ENCODE data around the gene INPP5K.
"Not testable (repeated sequence)": the region's sequence is repeated elsewhere in the genome, so short reads cannot be mapped to it uniquely, and the experiment has no call there.

The INPP5K gene

GRCh38 chr17:1516388-1517161, at the start of gene INPP5K:
INPP5K (minus strand) TSS chr17:1516612; CDS start chr17:1516499, 113 bp downstream.
- DNase-seq, result peak; percentile 97

- no peak for DNase-seq
These were observed 49.5 kb upstream of the INPP5K start for GRCh38 chr17:1565877-1566276.

- DNase-seq, result no peak
These were observed 47.6 kb upstream of the INPP5K start for GRCh38 chr17:1563786-1564613.

- not testable (repeated sequence) for DNase-seq
These were observed 47.0 kb upstream of the INPP5K start for GRCh38 chr17:1563471-1563785.

DNA sequence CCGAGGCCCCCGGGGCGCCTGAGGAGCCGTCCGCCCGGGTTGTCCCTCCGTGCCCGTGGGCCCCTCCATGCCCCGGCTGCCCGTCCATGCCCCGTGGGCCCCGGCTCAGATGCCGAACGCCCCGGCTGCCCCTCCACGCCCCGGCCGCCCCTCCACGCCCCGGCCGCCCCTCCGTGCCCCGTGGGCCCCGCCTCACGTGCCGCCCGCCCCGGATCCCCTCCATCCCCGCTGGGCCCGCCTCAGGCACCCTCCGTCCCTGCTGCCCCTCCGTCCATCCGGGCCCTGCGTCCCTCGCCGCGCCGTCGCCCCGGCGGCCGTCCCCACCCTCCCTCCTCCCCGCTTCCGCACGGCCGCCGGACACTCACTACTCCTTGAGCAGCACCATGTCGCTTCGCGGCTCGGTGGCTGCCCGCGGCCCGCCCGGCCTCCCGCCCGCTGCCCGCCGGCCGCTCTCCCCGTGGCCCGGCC, 45.8 kb upstream of the INPP5K start:
- DNase-seq, result no peak

DNA sequence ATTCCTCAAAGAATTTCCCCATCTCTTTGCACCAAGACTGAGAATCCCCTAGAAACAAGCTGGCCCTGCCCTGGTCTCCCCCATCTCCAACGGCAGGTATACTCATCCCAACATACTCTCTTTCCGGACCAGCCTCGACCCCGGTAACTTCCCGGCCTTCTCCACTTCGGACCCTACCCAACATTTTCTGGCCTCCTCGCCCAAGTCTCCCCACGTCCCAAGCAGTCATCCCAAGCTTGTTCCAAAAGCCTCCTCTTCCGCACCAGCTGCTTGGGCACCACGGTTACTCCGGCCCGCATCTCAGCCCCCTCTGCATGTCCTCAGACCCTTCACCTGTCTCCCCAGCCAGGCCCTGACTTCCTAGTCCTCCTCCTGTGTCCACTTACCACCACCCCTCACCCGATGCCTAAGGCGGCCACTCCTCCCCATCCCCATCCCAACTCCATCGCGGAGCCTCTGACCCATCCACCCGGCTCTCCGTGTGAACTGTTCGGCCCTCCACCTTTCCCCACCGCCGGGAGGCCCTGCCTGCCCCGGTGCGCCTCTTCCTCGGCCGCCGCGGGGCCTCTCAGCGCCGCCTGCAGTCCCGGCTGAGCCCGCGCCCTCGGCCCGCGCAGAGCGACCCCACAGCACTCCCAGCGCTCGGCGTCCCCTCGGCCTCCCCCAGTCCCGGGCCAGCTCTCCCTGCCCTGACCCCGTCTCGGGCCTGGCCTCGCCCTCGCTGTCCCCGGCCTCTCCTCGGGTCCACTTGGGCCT, 45.2 kb upstream of the INPP5K start:
- no peak for DNase-seq

DNA sequence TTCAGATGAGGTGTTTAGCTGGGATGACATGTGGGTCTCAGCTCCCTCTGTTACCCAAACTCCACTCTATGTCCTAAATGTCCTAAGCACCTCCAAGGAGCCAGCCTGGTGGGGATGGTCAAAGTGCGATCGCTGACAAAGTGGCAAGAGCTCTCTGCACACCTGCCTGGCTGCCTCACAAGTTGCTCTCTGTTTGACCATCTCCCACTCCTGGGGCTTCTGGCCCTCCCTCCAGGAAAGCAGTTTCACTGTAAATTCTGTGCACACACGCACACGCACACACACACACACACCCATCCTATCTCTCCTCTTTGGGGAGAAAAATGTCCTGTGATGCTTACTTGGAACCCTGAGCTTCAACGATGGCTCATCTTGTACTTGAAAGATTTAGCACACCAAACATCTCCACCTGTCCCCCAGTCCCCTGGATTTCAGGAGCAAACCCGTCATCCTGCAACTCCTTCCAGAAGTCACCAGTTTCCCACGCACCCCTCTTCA, 44.5 kb upstream of the INPP5K start:
- DNase-seq, result no peak

DNA sequence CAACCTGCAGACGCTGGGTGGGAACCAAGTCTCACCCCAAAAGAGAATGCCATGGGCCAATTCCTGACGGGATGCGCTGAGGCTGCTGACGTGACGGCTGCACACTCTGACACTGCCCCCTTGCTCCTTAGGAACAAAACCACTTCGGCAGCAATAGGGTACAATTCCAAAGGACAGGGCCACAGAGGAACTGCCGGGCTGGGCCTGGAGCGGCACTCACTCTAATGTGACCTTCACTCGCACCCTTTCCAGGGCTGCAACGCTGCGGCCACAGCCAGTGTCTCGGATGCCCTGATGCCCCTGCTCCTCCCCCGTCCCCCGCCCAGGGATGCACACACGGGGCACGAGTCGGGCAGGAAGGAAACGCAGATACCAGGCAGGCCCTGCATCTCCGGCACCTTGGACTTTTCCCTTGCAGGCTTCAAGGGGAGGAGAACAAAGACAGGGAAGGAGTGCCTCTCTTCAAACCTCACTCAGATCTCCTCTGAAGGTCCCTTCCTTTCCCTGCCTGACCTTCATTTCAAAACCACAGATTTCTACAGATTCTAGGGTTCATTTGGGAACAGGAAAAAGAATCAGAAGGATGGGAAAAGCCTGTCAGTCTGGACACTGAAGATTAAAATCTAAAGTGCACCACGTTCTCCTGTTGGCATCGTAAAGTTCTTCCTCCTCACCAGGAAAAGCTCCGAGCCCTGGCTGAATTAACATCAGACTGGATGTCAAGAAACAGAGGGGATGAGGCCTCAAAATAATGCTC, 43.9 kb upstream of the INPP5K start:
- no peak for DNase-seq

DNA sequence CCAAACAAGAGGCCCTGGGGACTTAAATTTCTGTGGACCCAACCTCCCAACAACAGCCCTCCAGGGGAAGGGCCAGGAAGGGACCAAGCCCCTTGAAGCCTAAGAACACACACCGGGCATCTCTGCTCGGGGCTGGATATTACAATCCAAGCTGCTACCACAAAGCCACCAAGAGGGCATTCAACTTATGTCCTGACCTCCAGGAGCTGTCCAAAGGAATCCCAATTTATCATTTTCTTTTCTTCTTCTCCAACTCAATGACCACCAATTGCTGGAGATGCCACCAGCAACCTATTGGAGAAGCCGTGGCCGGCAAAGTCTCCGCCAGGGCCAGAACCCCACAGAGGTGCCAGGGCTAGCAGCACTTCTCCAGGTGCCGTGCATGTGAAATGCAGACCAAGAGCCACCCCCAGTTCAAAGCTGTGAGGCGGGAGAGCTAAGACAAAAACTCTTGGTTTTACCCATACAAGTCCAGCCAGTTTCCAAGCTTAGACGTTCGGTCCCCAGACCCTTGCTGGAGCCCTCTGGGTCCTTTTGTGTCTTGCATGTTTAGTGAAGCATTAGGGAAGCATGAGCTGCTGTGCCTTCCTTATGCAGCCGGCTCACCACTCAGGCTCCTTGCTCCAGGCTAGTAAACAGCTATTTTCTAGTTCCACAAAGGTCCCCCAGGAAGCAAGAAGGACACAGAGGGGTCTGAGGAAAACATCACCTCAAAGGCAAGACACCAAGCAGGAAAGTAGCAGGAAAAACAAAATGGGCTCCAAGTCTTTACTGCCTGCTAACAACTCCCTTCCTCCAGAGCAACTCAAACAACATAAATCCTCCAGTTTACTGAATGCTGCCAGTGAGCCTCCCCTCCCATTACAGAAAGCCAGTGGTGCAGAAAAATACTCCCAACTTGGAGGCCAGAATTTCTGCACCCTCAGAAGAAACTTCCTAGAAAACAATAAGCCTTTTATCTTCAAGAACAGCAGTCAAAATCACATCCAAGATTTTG, 42.9 kb upstream of the INPP5K start:
- no peak for DNase-seq

DNA sequence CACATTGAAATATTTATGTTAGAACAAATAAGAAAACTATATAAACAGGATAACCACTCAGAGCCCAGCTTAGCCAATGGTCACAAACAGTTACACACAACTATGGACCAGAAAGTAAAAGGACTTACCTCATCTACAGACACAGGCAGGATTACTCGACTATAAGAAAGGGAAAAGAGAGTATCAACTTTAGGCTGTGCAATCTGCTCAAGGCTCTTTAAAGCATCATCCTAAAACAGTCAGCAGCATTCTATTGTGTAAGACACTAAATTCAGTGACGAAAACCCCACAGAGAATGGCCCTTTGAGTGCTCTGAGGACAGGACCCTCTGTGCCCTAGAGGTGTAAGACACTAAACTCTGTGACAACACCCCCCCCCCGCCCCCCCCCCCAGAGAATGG, 42.0 kb upstream of the INPP5K start:
- no peak for DNase-seq

- no peak for DNase-seq
These were observed 41.1 kb upstream of the INPP5K start for GRCh38 chr17:1557355-1558095.

GRCh38 chr17:1555651-1556471, 39.4 kb upstream of the INPP5K start:
- DNase-seq, result no peak

DNA sequence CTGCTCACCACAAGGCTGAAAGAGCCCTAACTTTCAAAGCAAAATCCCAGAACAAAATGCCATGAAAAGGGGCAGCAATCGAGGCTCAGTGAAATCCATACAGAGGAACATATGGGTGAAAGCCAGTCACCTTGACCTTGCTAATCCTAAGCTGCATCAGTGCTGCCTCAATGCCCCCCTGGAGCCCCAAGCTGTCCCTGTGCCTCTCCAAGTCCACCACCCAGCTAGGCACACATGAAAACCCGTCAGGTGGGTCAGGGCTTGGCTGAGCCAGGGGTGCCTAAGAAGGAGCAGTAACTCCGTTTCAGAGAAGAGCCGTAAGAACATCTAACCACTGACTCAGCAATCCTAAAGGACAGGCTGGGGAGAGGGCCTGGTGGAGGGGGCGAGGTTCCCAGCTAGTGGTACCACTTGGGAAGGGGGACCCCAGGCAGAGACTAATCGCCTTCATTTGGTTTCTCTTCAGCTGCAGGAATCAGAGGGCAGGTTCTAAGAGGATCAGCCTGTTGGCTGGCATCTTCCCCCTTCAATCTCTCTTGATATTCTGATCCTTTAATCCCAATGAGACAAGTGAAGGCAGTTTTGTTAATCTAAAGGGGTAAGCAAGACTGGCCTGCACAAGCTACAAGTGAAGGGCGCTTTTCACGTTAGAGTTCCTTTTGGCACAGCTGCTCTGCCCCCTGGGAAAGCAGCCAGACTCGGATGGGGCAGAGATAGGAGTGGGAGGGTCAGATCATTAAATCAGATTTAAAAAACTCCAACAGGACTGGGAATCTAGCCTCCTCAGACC, 38.5 kb upstream of the INPP5K start:
- DNase-seq, result no peak

- no peak for DNase-seq
These were observed 37.2 kb upstream of the INPP5K start for GRCh38 chr17:1553354-1554266.

- DNase-seq, result no peak
These were observed 36.5 kb upstream of the INPP5K start for GRCh38 chr17:1552932-1553331.

GRCh38 chr17:1551741-1552140, 35.3 kb upstream of the INPP5K start:
- no peak for DNase-seq

DNA sequence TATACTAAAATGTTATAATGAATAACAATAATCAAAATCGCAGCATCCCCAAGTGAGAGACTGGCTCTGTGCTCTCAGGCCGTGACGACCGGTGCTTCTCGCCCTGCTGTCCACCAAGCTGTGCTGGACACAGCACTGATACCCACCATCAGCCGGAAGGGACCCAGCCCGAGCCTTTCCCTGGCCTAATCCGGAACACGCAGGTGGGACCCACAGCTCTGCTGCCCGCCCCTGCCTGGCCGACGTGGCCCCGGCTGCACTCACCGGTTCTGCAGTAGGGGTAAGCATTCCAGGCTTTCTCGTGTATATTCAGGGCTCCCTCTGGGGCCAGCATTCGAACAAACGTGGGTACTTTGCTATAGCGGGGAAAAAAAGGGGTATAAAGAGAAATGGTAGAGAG, 31.6 kb upstream of the INPP5K start:
- DNase-seq, result no peak
